Thoracic aorta (tissue), 2 donors: Measurements from ENCODE around the gene MAN1C1. TPM values are rescaled to one million over a fixed set of nuclear protein-coding genes. Genes with fewer than 3 reads are reported as not detected.

Source experiments
- ATAC-seq: fragments of 150-250 bp; one replicate; pipeline ENCODE4 v1.8.0; 2017; ENCODE audit warnings: low read depth; ENCODE audit not compliant: insufficient number of reproducible peaks, low FRiP score
- DNase-seq: peaks from one replicate; pipeline ENCODE4 v3.0.0-alpha.2; 2020; ENCODE audit warnings: low spot score
- H3K27ac ChIP-seq, 2 donors: fragments of 200-600 bp; sonication (generic); 1 replicate in 1 of 2; 2 replicates in 1 of 2; pipeline ENCODE4 v1.5.1; 2016; ENCODE audit warnings: mild to moderate bottlenecking in 2 of 2, moderate library complexity in 2 of 2
- H3K27me3 ChIP-seq: fragments of 200-600 bp; sonication (generic); replicated peaks from 2 replicates; pipeline ENCODE4 v1.6.0; 2016; ENCODE audit warnings: mild to moderate bottlenecking; ENCODE audit not compliant: insufficient read depth
- H3K36me3 ChIP-seq: fragments of 200-600 bp; sonication (generic); one replicate; pipeline ENCODE4 v1.5.1; 2016
- H3K4me1 ChIP-seq, 2 donors: fragments of 200-600 bp; sonication (generic); 1 replicate in 1 of 2; 2 replicates in 1 of 2; pipeline versions ENCODE4 v1.5.1 to v1.6.0; 2016; ENCODE audit warnings: low read depth in 2 of 2, mild to moderate bottlenecking in 1 of 2; ENCODE audit not compliant: control insufficient read depth in 1 of 2
- H3K4me3 ChIP-seq: fragments of 200-600 bp; sonication (generic); 2 replicates; pipeline ENCODE4 v1.5.1; 2016; ENCODE audit warnings: mild to moderate bottlenecking
- H3K9me3 ChIP-seq: fragments of 200-600 bp; sonication (generic); 2 replicates; pipeline ENCODE4 v1.5.1; 2016
- total RNA-seq, 2 donors: library from RNA; depleted of rRNA; stranded (reverse); fragments of >200 nt; gene quantifications; one replicate each; pipeline versions ENCODE4 v1.1.0 to v1.2.3, GENCODE V29; 2016
- TF ChIP-seq, protein P1 (sequence below): fragments of 200-600 bp; sonication (generic); IDR thresholded peaks from one replicate; pipeline ENCODE4 v1.5.1; 2019; ENCODE audit warnings: antibody characterized with exemption

The MAN1C1 gene
- total RNA-seq, 2 donors from 2014 or later = 21.0 to 26.0 TPM

GRCh38 chr1:25569597-25570396 is 46.8 kb upstream of the MAN1C1 start:
- TF ChIP-seq, protein P1, sequence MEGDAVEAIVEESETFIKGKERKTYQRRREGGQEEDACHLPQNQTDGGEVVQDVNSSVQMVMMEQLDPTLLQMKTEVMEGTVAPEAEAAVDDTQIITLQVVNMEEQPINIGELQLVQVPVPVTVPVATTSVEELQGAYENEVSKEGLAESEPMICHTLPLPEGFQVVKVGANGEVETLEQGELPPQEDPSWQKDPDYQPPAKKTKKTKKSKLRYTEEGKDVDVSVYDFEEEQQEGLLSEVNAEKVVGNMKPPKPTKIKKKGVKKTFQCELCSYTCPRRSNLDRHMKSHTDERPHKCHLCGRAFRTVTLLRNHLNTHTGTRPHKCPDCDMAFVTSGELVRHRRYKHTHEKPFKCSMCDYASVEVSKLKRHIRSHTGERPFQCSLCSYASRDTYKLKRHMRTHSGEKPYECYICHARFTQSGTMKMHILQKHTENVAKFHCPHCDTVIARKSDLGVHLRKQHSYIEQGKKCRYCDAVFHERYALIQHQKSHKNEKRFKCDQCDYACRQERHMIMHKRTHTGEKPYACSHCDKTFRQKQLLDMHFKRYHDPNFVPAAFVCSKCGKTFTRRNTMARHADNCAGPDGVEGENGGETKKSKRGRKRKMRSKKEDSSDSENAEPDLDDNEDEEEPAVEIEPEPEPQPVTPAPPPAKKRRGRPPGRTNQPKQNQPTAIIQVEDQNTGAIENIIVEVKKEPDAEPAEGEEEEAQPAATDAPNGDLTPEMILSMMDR = no peak
- H3K27ac ChIP-seq = peak overlapping the region; percentile 88 to 95
- no peaks in the 10 kb centered on the region for H3K27me3 ChIP-seq
- no peaks in the 10 kb centered on the region for H3K36me3 ChIP-seq
- H3K4me3 ChIP-seq = no peak overlapping the region
- peaks cover 39 to 70% of the 10 kb centered on the region in 2 donors for H3K4me1 ChIP-seq
- ATAC-seq (no peak), DNase-seq (no peak)
- H3K9me3 ChIP-seq = no peaks in the 10 kb centered on the region

DNA sequence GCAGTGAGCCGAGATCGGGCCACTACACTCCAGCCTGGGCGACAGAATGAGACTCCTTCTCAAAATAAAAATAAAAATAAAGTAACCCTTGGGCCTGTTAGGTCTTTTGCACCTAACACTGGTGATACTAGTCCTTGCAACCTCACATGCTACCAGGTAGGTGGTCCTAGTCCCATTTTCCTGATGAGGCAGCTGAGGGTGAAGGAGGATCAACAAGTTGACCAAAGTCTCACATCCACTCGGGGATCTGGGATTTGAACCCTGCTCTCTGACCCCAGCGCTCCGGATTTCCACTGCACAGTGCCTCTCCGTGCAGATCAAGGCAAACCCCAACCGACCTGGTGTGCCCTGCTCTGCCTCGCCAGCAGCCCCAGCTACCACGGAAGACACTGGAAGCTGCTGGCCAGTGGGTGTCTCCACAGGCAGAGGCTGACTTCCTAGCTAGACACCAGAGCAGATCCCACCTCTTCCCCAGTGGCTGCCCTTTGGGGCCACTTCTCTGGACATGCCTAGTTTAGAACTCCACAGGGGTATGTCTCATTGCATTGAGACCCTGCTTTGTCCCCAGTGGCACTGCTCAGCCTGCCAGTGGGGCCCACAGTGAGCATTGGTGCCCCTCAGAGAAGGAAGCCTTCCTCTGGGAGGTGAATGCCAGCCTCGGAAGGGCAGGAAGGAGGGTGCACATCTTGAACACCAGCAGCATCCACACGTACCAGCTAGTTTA is 45.6 kb upstream of the MAN1C1 start:
- H3K4me3 ChIP-seq = no peak overlapping the region
- no peaks in the 10 kb centered on the region for H3K9me3 ChIP-seq
- H3K36me3 ChIP-seq = no peaks in the 10 kb centered on the region
- peaks cover 30 to 59% of the 10 kb centered on the region in 2 donors for H3K4me1 ChIP-seq
- no peaks in the 10 kb centered on the region for H3K27me3 ChIP-seq
- DNase-seq (no peak), ATAC-seq (no peak)
- TF ChIP-seq, protein P1 = no peak
- H3K27ac ChIP-seq = no peak overlapping the region

DNA sequence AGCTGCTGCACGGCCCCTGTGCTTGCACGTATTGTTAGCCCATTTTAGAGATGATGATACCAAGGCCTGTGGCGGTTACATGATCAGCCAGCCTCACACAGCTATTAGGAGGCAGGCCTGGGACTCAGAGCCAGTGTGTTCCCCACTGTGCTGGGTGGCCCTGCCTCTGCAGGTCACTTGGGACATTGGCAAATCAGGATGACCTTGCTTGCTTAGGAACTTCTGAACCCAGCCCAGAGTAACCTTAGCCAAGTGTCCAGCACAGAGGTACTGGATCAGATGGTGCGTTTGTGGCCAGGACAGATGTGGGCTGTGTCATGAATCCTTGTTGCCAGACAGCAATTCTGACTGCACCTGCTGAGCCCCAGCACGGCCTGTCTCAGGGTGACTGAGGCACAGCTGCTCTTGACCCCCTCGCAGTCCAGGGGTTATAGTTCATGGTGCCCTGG is 45.0 kb upstream of the MAN1C1 start:
- TF ChIP-seq, protein P1 = no peak
- Histone ChIP-seq H3K9me3 (no peaks in the 10 kb centered on the region), H3K4me1 (peaks cover 25 to 53% of the 10 kb centered on the region in 2 donors)

GRCh38 chr1:25572107-25572506 is 44.5 kb upstream of the MAN1C1 start:
- TF ChIP-seq, protein P1 = no peak
- Histone ChIP-seq H3K9me3 (no peaks in the 10 kb centered on the region), H3K4me1 (peaks cover 22 to 47% of the 10 kb centered on the region in 2 donors), H3K27ac (no peak overlapping the region), H3K36me3 (no peaks in the 10 kb centered on the region), H3K27me3 (no peaks in the 10 kb centered on the region), H3K4me3 (no peak overlapping the region)
- ATAC-seq (no peak), DNase-seq (no peak)

More for the DNA sequence above, 45.0 kb upstream of the MAN1C1 start:
- H3K36me3 ChIP-seq = no peaks in the 10 kb centered on the region
- no peak for ATAC-seq
- no peak overlapping the region for H3K27ac ChIP-seq
- DNase-seq = no peak
- H3K27me3 ChIP-seq = no peaks in the 10 kb centered on the region
- H3K4me3 ChIP-seq = no peak overlapping the region
